ENCODE data around the gene RNF114.
"Not testable (repeated sequence)": the region's sequence is repeated elsewhere in the genome, so short reads cannot be mapped to it uniquely, and the experiment has no call there.

Gene RNF114

GRCh38 chr20:49928411-49929141 is 7.6 kb upstream of the RNF114 start:
- peak; percentile 62 for DNase-seq

DNA sequence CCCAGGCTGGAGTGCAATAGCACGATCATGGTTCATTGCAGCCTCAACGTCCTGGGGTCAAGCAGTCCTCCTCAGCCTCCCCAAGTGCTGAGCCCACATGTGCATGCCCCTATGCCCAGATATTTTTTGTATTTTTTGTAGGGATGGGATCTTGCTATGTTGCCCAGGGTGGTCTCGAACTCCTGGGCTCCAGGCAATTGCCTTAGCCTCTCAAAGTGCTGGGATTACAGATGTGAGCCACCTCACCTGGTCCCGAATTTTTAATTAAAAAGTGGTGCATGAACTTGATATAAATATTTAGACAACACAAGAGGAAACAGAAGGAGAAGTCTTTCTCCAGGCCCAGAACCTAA is 7.1 kb upstream of the RNF114 start:
- DNase-seq, result no peak

DNA sequence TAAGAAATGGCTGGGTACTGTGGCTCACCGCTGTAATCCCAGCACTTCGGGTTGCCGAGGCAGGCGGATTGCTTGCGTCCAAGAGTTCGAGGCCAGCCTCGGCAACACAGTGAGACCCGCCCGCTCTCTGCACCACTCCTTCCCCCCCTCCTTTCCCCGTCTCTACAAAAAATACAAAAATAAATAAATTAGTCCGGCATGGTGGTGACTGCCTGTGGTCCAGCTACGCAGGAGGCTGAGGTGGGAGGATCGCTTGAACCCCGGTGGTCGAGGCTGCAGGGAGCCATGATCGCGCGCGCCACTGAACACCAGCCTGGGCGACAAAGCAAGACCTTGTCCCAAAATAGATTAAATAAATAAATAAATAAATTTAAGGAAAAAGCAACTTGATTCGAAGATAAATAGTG is 448 bp upstream of the RNF114 start:
- no peak for DNase-seq

DNA sequence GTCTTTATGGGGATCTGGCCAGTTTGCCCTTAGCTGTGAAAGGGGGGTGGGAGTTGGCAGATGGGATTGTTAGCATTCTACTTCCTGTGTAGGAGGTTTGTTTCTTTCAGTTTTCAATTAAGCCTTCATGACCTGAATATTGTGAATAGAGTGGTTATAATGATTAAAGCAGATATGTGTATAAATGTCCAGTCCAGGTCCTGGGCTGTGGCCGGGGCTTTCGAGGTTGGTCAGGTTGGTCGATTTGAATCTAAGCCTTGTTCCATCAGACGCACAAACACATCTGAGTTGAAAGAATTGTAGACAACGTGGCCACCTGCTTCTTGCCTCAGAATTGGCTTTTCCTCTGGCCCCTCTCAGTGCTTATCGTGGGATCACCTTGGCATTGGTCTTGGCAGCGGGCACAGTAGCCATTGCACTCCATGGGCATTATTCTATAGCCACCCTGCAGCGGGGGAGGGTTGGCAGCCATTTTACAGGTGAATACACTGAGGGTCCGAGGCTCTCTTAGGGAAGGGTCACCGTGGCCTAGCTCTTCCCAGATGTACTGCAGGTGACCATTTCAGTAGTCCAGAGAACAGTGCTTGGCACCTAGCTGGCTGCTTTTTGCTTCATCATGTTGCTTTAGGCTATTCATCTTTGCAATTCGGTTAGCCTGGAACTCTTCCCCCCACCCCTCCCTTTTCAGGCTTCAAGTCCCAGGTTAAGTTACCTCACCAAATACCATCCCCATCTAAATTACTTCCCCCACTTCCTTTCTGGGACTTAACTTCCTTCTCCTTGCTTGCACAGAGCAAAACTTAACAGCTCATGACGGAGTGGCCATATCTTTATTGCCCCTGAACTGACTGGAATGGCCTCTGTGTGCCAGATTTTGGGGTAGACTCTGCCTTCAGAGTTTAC is 1.1 kb downstream of the RNF114 start:
- no peak for DNase-seq

- DNase-seq, result no peak
These were observed 2.3 kb downstream of the RNF114 start for GRCh38 chr20:49938173-49939163.

DNA sequence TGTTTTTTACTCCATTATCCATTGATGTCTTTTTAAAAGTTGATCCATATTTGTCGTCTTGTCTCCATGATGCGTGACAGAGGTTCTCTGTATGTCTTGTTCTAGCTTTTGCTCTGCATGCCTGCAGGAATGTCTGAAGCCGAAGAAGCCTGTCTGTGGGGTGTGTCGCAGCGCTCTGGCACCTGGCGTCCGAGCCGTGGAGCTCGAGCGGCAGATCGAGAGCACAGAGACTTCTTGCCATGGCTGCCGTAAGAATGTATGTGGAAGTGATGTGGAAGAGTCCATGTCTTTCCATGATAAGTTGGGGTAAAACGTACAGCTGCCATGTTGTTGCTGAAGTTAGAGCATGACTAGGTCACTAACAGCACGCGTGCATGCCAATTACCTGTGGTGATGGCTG is 5.3 kb downstream of the RNF114 start:
- DNase-seq, result no peak

- no peak for DNase-seq
These were observed 6.1 kb downstream of the RNF114 start for GRCh38 chr20:49942303-49942702.

DNA sequence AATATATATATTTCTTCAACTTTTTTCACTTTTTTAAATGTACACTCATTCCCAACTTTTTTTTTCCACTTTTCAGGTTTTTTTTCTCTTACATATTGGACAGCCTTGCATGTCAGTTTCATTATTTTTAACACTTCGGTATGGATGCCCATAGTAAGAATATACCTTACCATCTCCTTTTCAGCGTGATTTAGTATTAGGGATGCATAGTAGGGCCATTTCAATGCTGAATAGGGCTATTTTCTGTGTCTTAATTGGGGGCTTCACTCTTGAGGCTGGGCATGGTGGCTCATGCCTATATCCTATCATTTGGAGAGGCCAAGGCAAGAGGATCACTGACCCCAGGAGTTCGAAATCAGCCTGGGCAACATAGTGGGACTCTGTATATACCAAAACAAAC is 6.7 kb downstream of the RNF114 start:
- DNase-seq, result no peak

- DNase-seq, result no peak
These were observed 9.1 kb downstream of the RNF114 start for GRCh38 chr20:49945306-49945700.

GRCh38 chr20:49945701-49946477 is 9.7 kb downstream of the RNF114 start:
- no peak for DNase-seq

DNA sequence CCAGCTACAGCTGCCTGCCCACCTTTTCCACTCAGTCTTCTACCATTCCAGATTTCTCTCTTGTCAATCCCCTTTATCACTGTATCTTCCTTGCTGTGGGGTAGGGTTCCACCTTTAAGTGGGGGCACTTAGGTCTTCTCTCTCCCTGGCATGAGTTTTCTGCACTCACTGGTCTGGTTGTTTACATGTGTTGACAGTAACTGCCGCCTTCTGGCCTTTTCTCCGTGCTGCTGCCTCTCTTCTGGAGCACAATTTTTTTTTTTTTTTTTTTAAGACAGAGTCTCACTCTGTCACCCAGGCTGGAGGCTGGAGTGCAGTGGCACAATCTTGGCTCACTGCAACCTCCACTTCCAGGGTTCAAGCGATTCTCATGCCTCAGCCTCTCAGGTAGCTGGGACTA is 12.0 kb downstream of the RNF114 start:
- no peak for DNase-seq

DNA sequence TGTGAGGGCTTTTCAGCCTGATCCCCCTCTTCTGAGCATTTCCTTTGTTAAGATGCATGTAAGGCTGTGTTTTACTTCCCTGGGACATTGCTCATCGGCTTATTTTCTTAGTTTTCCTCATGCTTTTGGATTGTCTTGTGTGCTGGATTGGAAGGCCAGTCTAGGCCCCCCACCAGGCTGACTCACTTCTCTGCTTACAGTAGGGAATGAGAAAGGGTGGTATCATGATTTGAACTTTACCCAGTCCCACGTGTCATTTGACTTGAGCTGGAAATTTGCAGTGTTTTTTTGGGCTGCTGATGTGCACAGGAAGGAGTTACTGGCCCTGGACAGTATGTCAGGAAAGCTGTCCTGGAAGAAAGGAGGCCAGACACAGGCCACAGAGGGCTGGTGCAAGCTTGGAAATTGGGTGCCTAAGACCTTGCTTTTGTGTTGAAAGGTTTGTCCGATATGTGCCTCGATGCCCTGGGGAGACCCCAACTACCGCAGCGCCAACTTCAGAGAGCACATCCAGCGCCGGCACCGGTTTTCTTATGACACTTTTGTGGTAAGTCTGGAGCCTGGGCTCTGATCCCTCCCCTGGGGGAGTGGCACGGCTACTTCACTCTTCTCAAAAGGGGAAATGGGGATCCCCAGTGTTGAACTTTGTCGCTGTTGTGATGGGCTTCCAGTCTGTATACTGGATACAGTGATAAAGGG is 12.8 kb downstream of the RNF114 start:
- no peak for DNase-seq

DNA sequence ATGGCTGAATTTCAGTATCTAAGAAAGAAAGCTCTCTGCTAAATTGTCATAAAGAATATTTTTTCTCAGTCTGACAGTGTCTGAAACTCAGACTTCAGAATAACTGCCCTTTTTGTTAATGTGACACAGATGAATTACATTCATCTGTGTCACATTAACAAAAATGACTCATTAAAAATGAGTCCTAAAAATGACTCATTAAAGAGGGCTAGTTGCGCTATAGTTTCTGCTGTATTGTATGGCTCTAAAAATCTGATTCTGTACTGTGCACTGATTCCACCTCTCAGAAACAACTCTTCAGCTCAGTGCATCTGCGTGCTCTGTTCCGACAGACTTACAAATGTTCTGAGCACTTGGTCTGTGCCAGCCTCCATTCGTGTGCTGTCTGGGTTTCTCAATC is 15.0 kb downstream of the RNF114 start:
- DNase-seq, result no peak

GRCh38 chr20:49955167-49955566 is 19.0 kb downstream of the RNF114 start:
- no peak for DNase-seq

DNA sequence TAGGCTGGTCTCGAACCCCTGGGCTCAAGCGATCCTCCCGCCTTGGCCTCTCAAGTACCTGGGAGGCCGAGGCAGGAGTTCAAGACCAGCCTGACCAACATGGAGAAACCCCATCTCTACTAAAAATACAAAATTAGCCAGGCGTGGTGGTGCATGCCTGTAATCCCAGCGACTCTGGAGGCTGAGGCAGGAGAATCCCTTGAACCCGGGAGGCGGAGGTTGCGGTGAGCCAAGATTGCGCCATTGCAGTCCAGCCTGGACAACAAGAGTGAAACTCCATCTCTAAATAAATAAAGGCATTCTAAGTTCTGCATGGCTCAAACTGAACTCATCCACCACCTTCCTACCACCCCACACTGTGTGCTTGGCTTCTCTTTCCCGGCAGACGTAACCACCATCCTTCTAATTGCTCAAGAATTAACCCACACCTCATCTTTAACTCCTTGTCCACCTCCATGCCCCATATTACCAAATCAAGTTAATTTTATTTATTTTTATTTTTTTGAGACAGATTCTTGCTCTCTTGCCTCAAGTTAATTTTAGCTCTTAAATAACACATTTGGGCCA is 19.7 kb downstream of the RNF114 start:
- DNase-seq, result not testable (repeated sequence)

GRCh38 chr20:49956689-49957088 is 20.5 kb downstream of the RNF114 start:
- DNase-seq, result no peak

DNA sequence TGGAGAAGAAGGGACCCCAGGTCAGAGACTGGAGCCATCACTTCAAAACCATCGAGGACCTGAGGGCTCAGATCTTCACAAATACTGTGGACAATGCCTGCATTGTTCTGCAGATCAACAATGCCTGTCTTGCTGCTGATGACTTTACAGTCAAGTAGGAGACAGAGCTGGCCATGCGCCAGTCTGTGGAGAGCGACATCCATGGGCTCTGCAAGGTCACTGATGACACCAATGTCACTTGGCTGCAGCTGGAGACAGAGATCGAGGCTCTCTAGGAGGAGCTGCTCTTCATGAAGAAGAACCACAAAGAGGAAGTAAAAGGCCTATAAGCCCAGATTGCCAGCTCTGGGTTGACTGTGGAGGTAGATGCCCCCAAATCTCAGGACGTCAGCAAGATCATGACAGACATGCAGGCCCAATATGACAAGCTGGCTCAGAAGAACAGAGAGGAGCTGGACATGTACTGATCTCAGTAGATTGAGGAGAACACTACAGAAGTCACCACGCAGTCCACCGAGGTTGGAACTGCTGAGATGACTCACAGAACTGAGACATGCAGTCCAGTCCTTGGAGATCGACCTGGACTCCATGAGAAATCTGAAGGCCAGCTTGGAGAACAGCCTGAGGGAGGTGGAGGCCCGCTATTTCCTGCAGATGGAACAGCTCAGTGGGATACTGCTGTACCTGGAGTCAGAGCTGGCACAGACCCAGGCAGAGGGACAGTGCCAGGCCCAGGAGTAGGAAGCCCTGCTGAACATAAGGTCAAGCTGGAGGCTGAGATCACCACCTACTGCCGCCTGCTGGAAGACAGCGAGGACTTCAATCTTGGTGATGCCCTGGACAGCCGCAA is 21.1 kb downstream of the RNF114 start:
- not testable (repeated sequence) for DNase-seq

GRCh38 chr20:49961413-49961812 is 25.2 kb downstream of the RNF114 start:
- no peak for DNase-seq

DNA sequence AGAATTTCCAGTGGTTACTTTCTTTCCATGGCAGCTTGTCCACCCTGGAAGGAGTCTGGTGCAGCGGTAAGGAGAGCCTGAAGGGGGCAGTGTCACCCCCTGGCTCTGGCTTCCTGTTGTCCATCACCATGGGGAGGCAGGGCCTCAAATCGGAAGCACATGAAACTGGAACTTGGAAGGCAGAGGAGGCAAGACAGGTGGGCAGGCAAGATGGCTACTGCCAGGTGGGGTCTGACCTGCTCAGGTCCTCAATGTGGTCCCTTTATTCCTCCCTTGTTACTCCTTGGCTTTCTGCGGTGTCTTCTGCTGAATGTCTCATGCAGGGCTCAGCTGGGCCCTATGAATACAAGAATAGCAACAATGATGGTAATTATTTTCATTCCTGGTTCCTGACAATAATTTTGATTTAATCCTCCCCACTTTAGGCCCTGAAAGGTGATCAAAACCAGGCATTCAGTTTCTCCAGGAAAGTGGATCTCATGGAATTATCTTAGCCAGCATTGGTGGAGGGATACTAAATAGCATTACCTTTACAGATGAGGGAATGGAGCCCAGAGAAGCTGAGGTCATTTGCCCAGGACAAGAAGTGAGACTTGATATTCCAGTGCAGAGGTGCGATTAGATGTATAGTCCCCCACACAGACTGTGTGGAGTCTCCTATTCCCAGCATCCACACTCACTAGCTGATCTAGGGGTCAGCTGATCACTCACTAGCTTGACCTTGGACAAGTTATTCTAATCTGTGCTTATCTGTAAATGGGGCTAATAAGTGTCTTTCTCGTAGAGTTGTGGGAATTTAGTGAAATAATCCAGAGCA is 29.0 kb downstream of the RNF114 start:
- peak; percentile 60 for DNase-seq
